HG03066 (cell line): ENCODE measurements around the gene CLTC.
"Not testable (repeated sequence)": the region's sequence is repeated elsewhere in the genome, so short reads cannot be mapped to it uniquely, and the experiment has no call there.

Experiments used
- ATAC-seq: cut with Tn5 transposase; IDR thresholded peaks from one replicate; pipeline ENCODE4 v1.9.1; 2021; ENCODE audit warnings: low read depth; ENCODE audit not compliant: unreplicated experiment

The CLTC gene

GRCh38 chr17:59633658-59634359 is 14.1 kb downstream of the CLTC start:
- ATAC-seq = no peak

- no peak for ATAC-seq
Measured at GRCh38 chr17:59634632-59635541, 15.2 kb downstream of the CLTC start.

DNA sequence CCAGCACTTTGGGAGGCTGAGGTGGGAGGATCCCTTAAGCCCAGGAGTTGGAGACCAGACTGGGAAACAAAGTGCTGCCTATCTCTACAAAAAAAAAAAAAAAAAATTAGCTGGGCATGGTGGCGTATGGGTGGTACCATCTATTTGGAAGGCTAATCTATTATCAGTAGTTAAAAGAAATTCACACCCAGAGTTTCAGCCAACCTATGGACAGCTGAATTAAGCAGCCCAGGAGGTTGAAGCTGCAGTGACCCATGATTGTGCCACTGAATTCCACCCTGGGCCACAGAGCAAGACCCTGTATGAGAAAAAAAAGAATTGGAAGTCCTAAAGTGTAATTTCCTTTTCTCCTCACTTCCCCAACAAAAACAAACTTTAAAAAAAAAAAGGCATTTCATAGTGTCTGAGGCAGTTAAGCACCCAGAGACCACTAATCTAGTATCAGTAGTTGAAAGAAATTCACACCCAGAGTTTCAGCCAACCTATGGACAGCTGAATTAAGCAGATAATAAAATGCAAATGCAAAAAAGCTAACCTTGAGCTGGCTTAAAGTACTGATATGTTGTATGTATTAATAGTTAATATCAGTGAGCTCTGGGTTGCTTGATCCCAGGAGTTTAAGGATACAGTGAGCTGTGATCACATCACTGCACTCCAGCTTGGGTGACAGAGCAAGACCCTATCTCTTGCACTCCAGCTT is 18.1 kb downstream of the CLTC start:
- no peak for ATAC-seq

- ATAC-seq = no peak
Measured at GRCh38 chr17:59638553-59638952, 18.9 kb downstream of the CLTC start.

DNA sequence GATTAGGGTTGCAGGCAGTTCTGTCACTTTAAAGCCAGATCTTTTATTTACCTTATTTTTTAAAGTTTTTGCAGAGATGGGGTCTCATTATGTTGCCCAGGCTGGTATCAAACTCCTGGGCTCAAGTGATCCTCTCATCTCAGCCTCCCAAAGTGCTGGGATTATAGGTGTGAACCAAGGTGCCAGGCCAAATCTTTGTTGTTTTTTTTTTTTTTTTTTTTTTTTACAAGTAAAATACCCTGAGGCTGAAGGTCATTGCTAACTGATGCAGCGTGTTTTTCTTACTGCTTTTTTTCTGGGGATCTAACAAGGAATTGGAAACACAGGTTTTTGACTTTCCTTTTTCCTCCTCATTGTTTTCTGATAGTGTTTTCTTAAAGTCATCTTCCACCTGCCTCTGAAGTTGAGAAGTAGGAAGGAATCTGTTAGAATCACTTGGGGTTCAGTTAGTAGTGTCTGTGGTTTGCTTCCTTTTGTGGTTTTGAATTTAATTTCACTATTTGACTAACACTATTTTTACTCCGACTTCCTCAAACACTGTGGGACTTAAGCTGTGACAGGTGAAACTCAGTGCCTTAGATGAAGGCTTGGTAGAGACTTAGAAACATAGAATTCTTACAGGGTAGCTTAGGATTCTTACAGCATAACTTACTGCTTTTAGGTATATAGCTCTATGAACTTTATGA is 22.2 kb downstream of the CLTC start:
- ATAC-seq = peak; percentile 84

GRCh38 chr17:59642565-59642964 is 22.9 kb downstream of the CLTC start:
- ATAC-seq = no peak

- no peak for ATAC-seq
Measured at GRCh38 chr17:59643159-59644140, 23.8 kb downstream of the CLTC start.

- ATAC-seq = no peak
Measured at GRCh38 chr17:59647288-59647687, 27.6 kb downstream of the CLTC start.

GRCh38 chr17:59649886-59650285 is 30.2 kb downstream of the CLTC start:
- ATAC-seq = no peak

DNA sequence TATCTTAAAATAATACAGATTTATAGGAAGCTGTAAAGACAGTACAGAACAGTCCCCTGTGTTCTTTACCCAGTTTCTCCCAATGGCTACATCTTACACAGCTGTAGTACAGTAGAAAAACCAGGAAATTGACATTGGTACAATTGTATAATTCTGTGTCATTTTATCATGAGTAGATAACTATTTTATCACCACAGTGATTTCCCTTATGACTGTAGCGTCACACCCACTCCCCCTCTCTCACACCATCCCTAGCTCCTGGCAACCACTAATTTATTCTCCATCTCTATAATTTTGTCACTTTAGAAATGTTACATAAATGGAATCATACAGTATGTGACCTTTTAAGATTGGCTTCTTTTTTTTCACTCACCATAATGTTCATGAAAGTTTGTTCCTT is 30.9 kb downstream of the CLTC start:
- no peak for ATAC-seq

DNA sequence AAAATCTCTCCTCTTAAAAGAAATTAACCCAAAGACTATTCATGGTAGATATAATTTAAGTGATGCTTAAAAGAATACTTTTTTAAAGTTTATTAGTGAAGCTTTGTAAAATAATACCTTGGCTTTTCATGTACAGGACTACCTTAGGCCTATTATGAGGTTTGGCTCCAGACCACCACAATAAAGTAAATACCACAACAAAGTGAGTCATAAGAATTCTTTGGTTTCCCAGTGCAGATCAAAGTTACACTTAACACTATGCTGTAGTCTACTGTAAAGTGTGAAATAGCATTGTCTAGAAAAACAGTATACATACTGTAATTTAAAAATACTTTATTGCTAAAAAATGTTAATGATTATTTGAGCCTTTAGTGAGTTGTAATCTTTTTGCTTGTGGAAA is 31.7 kb downstream of the CLTC start:
- no peak for ATAC-seq

DNA sequence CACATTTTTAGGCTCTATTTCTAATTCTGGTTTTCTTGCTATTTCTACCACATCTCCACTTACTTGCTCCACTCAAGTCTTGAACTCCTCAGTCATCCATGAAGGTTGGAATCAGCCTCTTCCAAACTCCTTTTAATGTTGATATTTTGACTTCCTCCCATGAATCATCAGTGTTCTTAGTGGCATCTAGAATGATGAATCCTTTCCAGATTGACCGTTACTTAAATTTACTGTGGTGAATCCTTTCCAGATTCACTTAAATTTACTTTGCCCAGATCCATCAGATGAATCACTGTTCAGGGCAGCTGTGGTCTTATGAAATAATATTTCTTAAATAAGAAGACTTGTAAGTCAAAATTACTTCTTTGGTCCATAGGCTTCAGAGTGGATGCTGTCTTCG is 32.4 kb downstream of the CLTC start:
- no peak for ATAC-seq

GRCh38 chr17:59656624-59657023 is 36.9 kb downstream of the CLTC start:
- ATAC-seq = not testable (repeated sequence)

DNA sequence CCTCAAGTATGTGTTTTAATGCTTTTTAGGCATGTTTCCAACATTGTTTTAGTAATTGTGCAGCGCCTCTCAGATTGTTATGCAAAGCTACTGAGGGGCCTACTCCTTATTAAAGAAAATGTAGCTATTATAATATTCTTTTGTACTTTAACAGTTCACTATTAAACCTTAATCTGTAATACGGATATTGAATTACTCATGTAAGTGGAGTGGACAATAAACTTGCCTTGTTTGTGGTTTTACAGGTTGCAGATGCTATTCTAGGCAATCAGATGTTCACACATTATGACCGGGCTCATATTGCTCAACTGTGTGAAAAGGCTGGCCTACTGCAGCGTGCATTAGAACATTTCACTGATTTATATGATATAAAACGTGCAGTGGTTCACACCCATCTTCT is 46.5 kb downstream of the CLTC start:
- no peak for ATAC-seq

- no peak for ATAC-seq
Measured at GRCh38 chr17:59668816-59669215, 49.1 kb downstream of the CLTC start.

DNA sequence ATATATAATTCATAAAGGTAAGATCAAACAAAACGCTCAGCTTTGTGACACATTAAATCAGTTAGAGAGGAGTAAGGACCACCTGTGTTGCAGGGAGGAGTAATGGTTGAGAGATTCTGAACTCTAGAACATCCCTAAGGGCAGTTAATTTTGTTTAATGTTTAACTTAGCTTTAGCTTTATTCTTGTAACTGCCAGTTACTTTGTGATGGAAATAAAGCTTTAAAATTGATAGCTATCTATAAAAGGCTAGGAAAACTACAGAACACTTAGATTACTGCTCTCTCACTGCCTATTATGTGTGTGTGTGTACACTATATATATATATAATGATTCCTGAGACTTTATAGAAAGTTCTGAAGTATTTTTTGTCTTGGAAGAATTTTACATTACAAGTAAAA is 49.7 kb downstream of the CLTC start:
- ATAC-seq = no peak

DNA sequence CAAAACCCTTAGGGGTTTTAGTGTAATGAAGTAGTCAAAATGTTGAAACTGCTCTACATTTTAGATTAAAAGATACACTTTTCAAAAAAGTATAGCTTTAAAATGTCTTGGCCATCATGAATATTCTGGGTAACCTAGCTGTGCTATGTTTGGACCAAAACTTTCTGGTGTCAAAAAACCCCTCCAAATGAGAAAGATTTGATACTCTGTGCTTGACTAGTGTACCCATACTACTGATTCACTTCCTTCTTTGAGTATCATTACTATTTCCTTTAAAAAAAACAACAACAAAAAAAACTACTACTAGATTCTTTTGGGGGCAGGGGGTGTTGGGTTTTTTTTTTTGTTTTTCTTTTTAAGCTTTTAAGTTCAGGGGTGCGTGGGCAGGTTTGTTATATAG is 50.2 kb downstream of the CLTC start:
- no peak for ATAC-seq

DNA sequence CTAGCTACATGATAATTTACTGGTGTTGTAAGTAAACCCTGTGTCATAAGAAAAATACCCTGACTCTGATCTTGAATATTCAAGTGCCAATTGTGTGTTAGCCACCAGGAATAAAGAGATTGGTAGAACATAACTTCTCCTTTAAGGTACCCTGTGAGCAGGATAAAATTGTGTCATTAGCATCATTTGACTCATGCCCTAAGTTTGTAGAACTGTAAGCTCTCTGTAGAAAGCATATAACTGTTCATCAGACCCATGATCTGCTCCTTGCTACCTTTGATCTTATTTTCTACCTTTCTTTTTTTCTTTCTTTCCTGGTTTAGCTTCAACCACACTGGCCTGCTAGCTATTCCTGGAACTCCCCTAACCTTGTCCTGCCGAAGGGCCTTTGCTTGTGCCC is 51.7 kb downstream of the CLTC start:
- ATAC-seq = no peak

DNA sequence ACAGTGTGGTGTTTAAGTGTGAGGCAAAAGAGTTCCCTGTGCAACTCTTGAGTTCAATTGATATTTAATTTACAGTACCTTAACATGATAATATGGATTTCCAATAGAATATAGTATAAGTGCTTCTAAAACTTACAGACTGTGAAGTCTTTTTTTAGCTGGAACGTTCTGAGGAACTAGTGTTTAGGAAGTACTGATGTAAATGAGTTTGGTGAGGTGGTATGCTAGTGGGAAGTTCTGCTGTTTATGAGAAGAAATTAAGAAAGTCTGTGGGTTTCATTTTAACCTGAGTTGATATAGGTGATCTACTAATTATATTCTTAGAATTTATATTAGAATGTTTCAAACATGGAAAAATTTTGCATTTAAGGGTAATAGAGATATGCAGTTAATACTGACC is 55.5 kb downstream of the CLTC start:
- no peak for ATAC-seq

DNA sequence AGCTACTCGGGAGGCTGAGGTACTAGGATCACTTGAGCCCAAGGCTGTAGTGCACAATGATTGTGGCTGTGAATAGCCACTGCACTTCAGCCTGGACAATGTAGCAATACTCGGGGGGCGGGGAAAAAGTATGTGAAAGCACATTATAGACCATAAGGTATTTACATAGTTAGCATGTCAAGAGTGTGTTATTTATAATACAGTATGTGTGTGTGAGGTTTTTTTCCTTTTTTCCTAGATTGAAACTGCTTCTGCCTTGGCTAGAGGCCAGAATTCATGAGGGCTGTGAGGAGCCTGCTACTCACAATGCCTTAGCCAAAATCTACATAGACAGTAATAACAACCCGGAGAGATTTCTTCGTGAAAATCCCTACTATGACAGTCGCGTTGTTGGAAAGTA is 57.0 kb downstream of the CLTC start:
- ATAC-seq = no peak
